Measurements from ENCODE around the gene CITED4. TPM values are rescaled to one million over a fixed set of nuclear protein-coding genes. Genes with fewer than 3 reads are reported as not detected.
"Not testable (repeated sequence)": the region's sequence is repeated elsewhere in the genome, so short reads cannot be mapped to it uniquely, and the experiment has no call there.

CITED4 gene
- total RNA-seq (2014; rRNA removed; shearing (Covaris generic)), result 3.5 and 8.3 TPM in 2 replicates

- peak; percentile 83 for DNase-seq (ENCODE audit: low read depth)
These were observed at the start of gene CITED4 for GRCh38 chr1:40862008-40862863. Gene CITED4, minus strand, starts transcription at chr1:40862363. Its CDS starts 236 bp downstream, at chr1:40862127.

GRCh38 chr1:40911105-40911504 lies 48.9 kb upstream of the CITED4 start:
- DNase-seq (ENCODE audit: low read depth), result no peak

GRCh38 chr1:40909281-40909680 lies 47.1 kb upstream of the CITED4 start:
- no peak for DNase-seq (ENCODE audit: low read depth)

- no peak for DNase-seq (ENCODE audit: low read depth)
These were observed 46.2 kb upstream of the CITED4 start for GRCh38 chr1:40908350-40908749.

- DNase-seq (ENCODE audit: low read depth), result no peak
These were observed 45.7 kb upstream of the CITED4 start for GRCh38 chr1:40907899-40908298.

GRCh38 chr1:40906781-40907400 lies 44.7 kb upstream of the CITED4 start:
- no peak for DNase-seq (ENCODE audit: low read depth)

GRCh38 chr1:40905061-40905460 lies 42.9 kb upstream of the CITED4 start:
- no peak for DNase-seq (ENCODE audit: low read depth)

GRCh38 chr1:40903106-40903505 lies 40.9 kb upstream of the CITED4 start:
- no peak for DNase-seq (ENCODE audit: low read depth)

- DNase-seq (ENCODE audit: low read depth), result peak; percentile 97
These were observed 40.0 kb upstream of the CITED4 start for GRCh38 chr1:40901886-40902852.

GRCh38 chr1:40899230-40899870 lies 37.2 kb upstream of the CITED4 start:
- no peak for DNase-seq (ENCODE audit: low read depth)

GRCh38 chr1:40898431-40898901 lies 36.3 kb upstream of the CITED4 start:
- DNase-seq (ENCODE audit: low read depth), result peak; percentile 85

GRCh38 chr1:40897513-40897912 lies 35.4 kb upstream of the CITED4 start:
- DNase-seq (ENCODE audit: low read depth), result peak; percentile 70

- DNase-seq (ENCODE audit: low read depth), result no peak
These were observed 34.3 kb upstream of the CITED4 start for GRCh38 chr1:40896482-40896881.

GRCh38 chr1:40895601-40896000 lies 33.4 kb upstream of the CITED4 start:
- DNase-seq (ENCODE audit: low read depth), result no peak

GRCh38 chr1:40894858-40895257 lies 32.7 kb upstream of the CITED4 start:
- not testable (repeated sequence) for DNase-seq (ENCODE audit: low read depth)

- no peak for DNase-seq (ENCODE audit: low read depth)
These were observed 32.3 kb upstream of the CITED4 start for GRCh38 chr1:40894455-40894854.

- no peak for DNase-seq (ENCODE audit: low read depth)
These were observed 31.8 kb upstream of the CITED4 start for GRCh38 chr1:40893946-40894345.

- no peak for DNase-seq (ENCODE audit: low read depth)
These were observed 30.2 kb upstream of the CITED4 start for GRCh38 chr1:40892354-40892753.

- DNase-seq (ENCODE audit: low read depth), result no peak
These were observed 28.6 kb upstream of the CITED4 start for GRCh38 chr1:40890771-40891170.

- DNase-seq (ENCODE audit: low read depth), result no peak
These were observed 25.5 kb upstream of the CITED4 start for GRCh38 chr1:40887652-40888051.

- no peak for DNase-seq (ENCODE audit: low read depth)
These were observed 24.8 kb upstream of the CITED4 start for GRCh38 chr1:40887012-40887378.

Measured in M059J (cell line).